ENCODE measurements around the gene CALY. TPM values are rescaled to one million over a fixed set of nuclear protein-coding genes. Genes with fewer than 3 reads are reported as not detected.

Gene CALY
- total RNA-seq, 8 experiments from 2014 or later = 0.31 to 14.9 (median 6.6) TPM

- ATAC-seq (replicated peaks in 6 of 8) = peak in 2 of 8 experiments; percentile 7 to 21
- Histone ChIP-seq H3K4me1 (replicated peaks in 1 of 2) (peaks cover 15 to 16% of the 10 kb centered on the region in 2 donors), H3K4me3 (no peak overlapping the region), H3K27ac (no peak overlapping the region)
- in situ Hi-C loops (cut with MboI; ENCODE audit: low pct_unique_long_range_greater_than_20kb in 2 of 9, low sequenced_read_pairs in 9 of 9, unreplicated experiment in 9 of 9) = no loop called here
- 50 to 100% (median 85%) methylated on average over 1 to 5 of the region's 5 CpGs; no CpG with 5 or more reads in 4 of the 10 experiments for WGBS, 10 experiments
Measured at GRCh38 chr10:133315847-133316246, 20.8 kb downstream of the CALY start.

- Histone ChIP-seq H3K4me3 (no peak overlapping the region), H3K27ac (peak overlapping the region; percentile 66 to 71), H3K4me1 (replicated peaks in 1 of 2) (peaks cover 15 to 16% of the 10 kb centered on the region in 2 donors)
- in situ Hi-C loops (cut with MboI; ENCODE audit: low pct_unique_long_range_greater_than_20kb in 2 of 9, low sequenced_read_pairs in 9 of 9, unreplicated experiment in 9 of 9) = no loop called here
- no peak for ATAC-seq (replicated peaks in 6 of 8)
- 36 to 90% (median 78%) methylated on average over 1 to 12 of the region's 12 CpGs; no CpG with 5 or more reads in 1 of the 10 experiments for WGBS, 10 experiments
Measured at GRCh38 chr10:133314911-133315310, 21.8 kb downstream of the CALY start.

GRCh38 chr10:133313192-133313591, 23.5 kb downstream of the CALY start:
- in situ Hi-C loops (cut with MboI; ENCODE audit: low pct_unique_long_range_greater_than_20kb in 2 of 9, low sequenced_read_pairs in 9 of 9, unreplicated experiment in 9 of 9) = no loop called here
- ATAC-seq (replicated peaks in 6 of 8) = no peak
- H3K4me1 ChIP-seq (replicated peaks in 1 of 2) = peaks cover 15 to 17% of the 10 kb centered on the region in 2 donors

GRCh38 chr10:133312769-133313145, 23.9 kb downstream of the CALY start:
- 79 to 93% (median 90%) methylated on average over 2 to 9 of the region's 9 CpGs; no CpG with 5 or more reads in 5 of the 10 experiments for WGBS, 10 experiments
- Histone ChIP-seq H3K4me1 (replicated peaks in 1 of 2) (peaks cover 15 to 17% of the 10 kb centered on the region in 2 donors), H3K4me3 (no peak overlapping the region), H3K27ac (no peak overlapping the region)
- in situ Hi-C loops (cut with MboI; ENCODE audit: low pct_unique_long_range_greater_than_20kb in 2 of 9, low sequenced_read_pairs in 9 of 9, unreplicated experiment in 9 of 9) = no loop called here
- ATAC-seq (replicated peaks in 6 of 8) = no peak

More at GRCh38 chr10:133313192-133313591, 23.5 kb downstream of the CALY start:
- no peak overlapping the region for H3K4me3 ChIP-seq
- WGBS, 10 experiments = 83 to 100% (median 100%) methylated on average over 1 of the region's 4 CpGs; no CpG with 5 or more reads in 7 of the 10 experiments
- H3K27ac ChIP-seq = no peak overlapping the region

- H3K27ac ChIP-seq = no peak overlapping the region
- no peak for ATAC-seq (replicated peaks in 6 of 8)
- no peak overlapping the region for H3K4me3 ChIP-seq
- H3K4me1 ChIP-seq (replicated peaks in 1 of 2) = peaks cover 19 to 22% of the 10 kb centered on the region in 2 donors
- 67 to 100% (median 96%) methylated on average over 1 to 18 of the region's 23 CpGs; no CpG with 5 or more reads in 3 of the 10 experiments for WGBS, 10 experiments
- in situ Hi-C loops (cut with MboI; ENCODE audit: low pct_unique_long_range_greater_than_20kb in 2 of 9, low sequenced_read_pairs in 9 of 9, unreplicated experiment in 9 of 9) = no loop called here
Measured at GRCh38 chr10:133312016-133312768, 24.5 kb downstream of the CALY start.

- 60 to 100% (median 97%) methylated on average over 1 to 9 of the region's 10 CpGs for WGBS, 10 experiments
- Histone ChIP-seq H3K4me3 (no peak overlapping the region), H3K27ac (no peak overlapping the region), H3K4me1 (replicated peaks in 1 of 2) (peaks cover 23 to 25% of the 10 kb centered on the region in 2 donors)
- in situ Hi-C loops (cut with MboI; ENCODE audit: low pct_unique_long_range_greater_than_20kb in 2 of 9, low sequenced_read_pairs in 9 of 9, unreplicated experiment in 9 of 9) = no loop called here
- ATAC-seq (replicated peaks in 6 of 8) = no peak
Measured at GRCh38 chr10:133311570-133311969, 25.1 kb downstream of the CALY start.

GRCh38 chr10:133310789-133311188, 25.9 kb downstream of the CALY start:
- ATAC-seq (replicated peaks in 6 of 8) = no peak
- in situ Hi-C loops (cut with MboI; ENCODE audit: low pct_unique_long_range_greater_than_20kb in 2 of 9, low sequenced_read_pairs in 9 of 9, unreplicated experiment in 9 of 9) = no loop called here
- Histone ChIP-seq H3K4me1 (replicated peaks in 1 of 2) (peaks cover 23 to 25% of the 10 kb centered on the region in 2 donors), H3K27ac (no peak overlapping the region), H3K4me3 (no peak overlapping the region)
- 33 to 95% (median 87%) methylated on average over 1 to 8 of the region's 8 CpGs; no CpG with 5 or more reads in 2 of the 10 experiments for WGBS, 10 experiments

GRCh38 chr10:133310399-133310755, 26.3 kb downstream of the CALY start:
- in situ Hi-C loops (cut with MboI; ENCODE audit: low pct_unique_long_range_greater_than_20kb in 2 of 9, low sequenced_read_pairs in 9 of 9, unreplicated experiment in 9 of 9) = no loop called here
- WGBS, 10 experiments = 33 to 100% (median 90%) methylated on average over 1 to 9 of the region's 16 CpGs; no CpG with 5 or more reads in 5 of the 10 experiments
- H3K4me1 ChIP-seq (replicated peaks in 1 of 2) = peaks cover 23 to 28% of the 10 kb centered on the region in 2 donors
- no peak overlapping the region for H3K27ac ChIP-seq
- H3K4me3 ChIP-seq = no peak overlapping the region
- no peak for ATAC-seq (replicated peaks in 6 of 8)

- in situ Hi-C loops (cut with MboI; ENCODE audit: low pct_unique_long_range_greater_than_20kb in 2 of 9, low sequenced_read_pairs in 9 of 9, unreplicated experiment in 9 of 9) = no loop called here
- Histone ChIP-seq H3K27ac (no peak overlapping the region), H3K4me3 (peak overlapping the region in 3 of 5 donors; percentile 74 to 99 (median 83)), H3K4me1 (replicated peaks in 1 of 2) (peaks cover 22 to 27% of the 10 kb centered on the region in 2 donors)
- WGBS, 10 experiments = 89 to 100% (median 93%) methylated on average over 4 to 6 of the region's 33 CpGs; no CpG with 5 or more reads in 6 of the 10 experiments
- ATAC-seq (replicated peaks in 6 of 8) = no peak
Measured at GRCh38 chr10:133309720-133310398, 26.8 kb downstream of the CALY start.

GRCh38 chr10:133309100-133309719, 27.5 kb downstream of the CALY start:
- H3K4me1 ChIP-seq (replicated peaks in 1 of 2) = peaks cover 15 to 24% of the 10 kb centered on the region in 2 donors
- peak overlapping the region; percentile 97 for H3K27ac ChIP-seq
- ATAC-seq (replicated peaks in 6 of 8) = peak; percentile 65 to 80 (median 74)
- in situ Hi-C loops (cut with MboI; ENCODE audit: low pct_unique_long_range_greater_than_20kb in 2 of 9, low sequenced_read_pairs in 9 of 9, unreplicated experiment in 9 of 9) = no loop called here
- H3K4me3 ChIP-seq = peak overlapping the region; percentile 74 to 99 (median 91)
- WGBS, 10 experiments = 50 to 100% (median 97%) methylated on average over 1 to 3 of the region's 46 CpGs; no CpG with 5 or more reads in 6 of the 10 experiments

GRCh38 chr10:133308421-133309099, 28.1 kb downstream of the CALY start, which contains the start of the genes TUBGCP2 and ZNF511:
TUBGCP2 (minus strand) TSS chr10:133308872; CDS start chr10:133302941, 5,931 bp downstream.
ZNF511 (plus strand) TSS chr10:133308914; CDS start chr10:133308944, 30 bp downstream.
- Histone ChIP-seq H3K4me1 (replicated peaks in 1 of 2) (peaks cover 9 to 20% of the 10 kb centered on the region in 2 donors), H3K27ac (peak within 1 kb of the TSS; percentile 97), H3K4me3 (peak within 1 kb of the TSS; percentile 74 to 99 (median 91))
- WGBS, 10 experiments = 0% methylated on average over 2 to 7 of the region's 89 CpGs; no CpG with 5 or more reads in 7 of the 10 experiments
- peak; percentile 82 to 90 (median 85) for ATAC-seq (replicated peaks in 6 of 8)
- in situ Hi-C loops (cut with MboI; ENCODE audit: low pct_unique_long_range_greater_than_20kb in 2 of 9, low sequenced_read_pairs in 9 of 9, unreplicated experiment in 9 of 9) = no loop called here

GRCh38 chr10:133307776-133308420, 28.8 kb downstream of the CALY start:
- Histone ChIP-seq H3K27ac (peak overlapping the region; percentile 97), H3K4me3 (peak overlapping the region; percentile 74 to 99 (median 91)), H3K4me1 (replicated peaks in 1 of 2) (peaks cover 8 to 20% of the 10 kb centered on the region in 2 donors)
- ATAC-seq (replicated peaks in 6 of 8) = peak; percentile 11 to 54 (median 34)
- in situ Hi-C loops (cut with MboI; ENCODE audit: low pct_unique_long_range_greater_than_20kb in 2 of 9, low sequenced_read_pairs in 9 of 9, unreplicated experiment in 9 of 9) = no loop called here
- 0 to 25% (median 5%) methylated on average over 1 to 17 of the region's 25 CpGs; no CpG with 5 or more reads in 2 of the 10 experiments for WGBS, 10 experiments

Measured in motor neuron (in vitro differentiated cells).